NCI-H226 (cell line): ENCODE measurements around the gene AJM1.
"Not testable (repeated sequence)": the region's sequence is repeated elsewhere in the genome, so short reads cannot be mapped to it uniquely, and the experiment has no call there.

Source experiments
- DNase-seq: peaks from one replicate; pipeline ENCODE4 v3.0.0-alpha.2; 2015

The AJM1 gene

GRCh38 chr9:136831720-136832104 is 10.6 kb upstream of the AJM1 start:
- no peak for DNase-seq

GRCh38 chr9:136832581-136832980 is 9.7 kb upstream of the AJM1 start:
- no peak for DNase-seq

- DNase-seq, result not testable (repeated sequence)
Measured at GRCh38 chr9:136833381-136834048, 8.8 kb upstream of the AJM1 start.

- DNase-seq, result no peak
Measured at GRCh38 chr9:136835162-136835931, 6.9 kb upstream of the AJM1 start.

- no peak for DNase-seq
Measured at GRCh38 chr9:136835932-136836904, 6.1 kb upstream of the AJM1 start.

- no peak for DNase-seq
Measured at GRCh38 chr9:136837146-136837855, 5.0 kb upstream of the AJM1 start.

- DNase-seq, result not testable (repeated sequence)
Measured at GRCh38 chr9:136837856-136838277, 4.4 kb upstream of the AJM1 start.

- DNase-seq, result no peak
Measured at GRCh38 chr9:136838314-136839228, 3.7 kb upstream of the AJM1 start.

- DNase-seq, result no peak
Measured at GRCh38 chr9:136839229-136840139, 2.8 kb upstream of the AJM1 start.

- DNase-seq, result no peak
Measured at GRCh38 chr9:136840140-136840876, 2.0 kb upstream of the AJM1 start.

- DNase-seq, result peak; percentile 68
Measured at GRCh38 chr9:136840877-136841645, 1.2 kb upstream of the AJM1 start.

- not testable (repeated sequence) for DNase-seq
Measured at GRCh38 chr9:136841646-136842379, 465 bp upstream of the AJM1 start.

- DNase-seq, result not testable (repeated sequence)
Measured at GRCh38 chr9:136843159-136843800, 1.0 kb downstream of the AJM1 start.

GRCh38 chr9:136843801-136844740 is 1.8 kb downstream of the AJM1 start:
- not testable (repeated sequence) for DNase-seq

- DNase-seq, result no peak
Measured at GRCh38 chr9:136844761-136845464, 2.6 kb downstream of the AJM1 start.
